Aorta (tissue), 5 donors: ENCODE results near the gene SPOPL. TPM values are rescaled to one million over a fixed set of nuclear protein-coding genes. Genes with fewer than 3 reads are reported as not detected.
A peak's percentile ranks its signal among the peaks of the same experiment; 100 is the strongest.
"Not testable (repeated sequence)": the region's sequence is repeated elsewhere in the genome, so short reads cannot be mapped to it uniquely, and the experiment has no call there.

Experiments used
- ATAC-seq: fragments of 200-7000 bp; cut with Tn5 transposase; one replicate; pipeline ENCODE4 v1.9.1; 2022; ENCODE audit warnings: moderate library complexity; ENCODE audit not compliant: low FRiP score
- DNase-seq, 2 donors: peaks; one replicate each; pipeline ENCODE4 v3.0.0-alpha.2; 2020
- H3K27ac ChIP-seq, 2 donors: one replicate each; pipeline ENCODE4 v1.5.1; 2013; ENCODE audit warnings: low read length in 2 of 2, mild to moderate bottlenecking in 2 of 2, moderate library complexity in 2 of 2, control low read depth in 1 of 2, inconsistent platforms in 1 of 2, low read depth in 1 of 2
- H3K27me3 ChIP-seq, 2 donors: one replicate each; pipeline ENCODE4 v1.6.1; 2013; ENCODE audit warnings: control low read depth in 1 of 2, low read length in 1 of 2, mild to moderate bottlenecking in 1 of 2, moderate library complexity in 1 of 2; ENCODE audit not compliant: insufficient read depth in 2 of 2, control insufficient read depth in 1 of 2
- H3K36me3 ChIP-seq, 2 donors: one replicate each; pipeline ENCODE4 v1.6.1; 2013; ENCODE audit warnings: control low read depth in 1 of 2, low read length in 1 of 2, mild to moderate bottlenecking in 1 of 2; ENCODE audit not compliant: insufficient read depth in 2 of 2, control insufficient read depth in 1 of 2
- H3K4me1 ChIP-seq, 2 donors: one replicate each; pipeline ENCODE4 v1.6.1; 2013; ENCODE audit warnings: low read length in 2 of 2, control low read depth in 1 of 2, mild to moderate bottlenecking in 1 of 2, moderate library complexity in 1 of 2; ENCODE audit not compliant: insufficient read depth in 2 of 2, control insufficient read depth in 1 of 2
- H3K4me3 ChIP-seq, 2 donors: one replicate each; pipeline ENCODE4 v1.5.1; 2013; ENCODE audit warnings: low read length in 2 of 2, control low read depth in 1 of 2, mild to moderate bottlenecking in 1 of 2
- H3K9me3 ChIP-seq: one replicate; pipeline ENCODE4 v1.6.1; 2013; ENCODE audit warnings: mild to moderate bottlenecking, low read length; ENCODE audit not compliant: control insufficient read depth
- WGBS, 2 donors: extraction: QIAGEN DNeasy Blood & Tissue Kit; methylation state at CpG; one replicate each; pipeline ENCODE4 v1.1.7; 2013; 5-methylcytosine and 5-hydroxymethylcytosine counted together
- intact Hi-C, 2 donors: fragments of 100-400 bp; cut with DNase I; formaldehyde crosslinking; loops; one replicate each; pipeline versions ENCODE4 v1.14.2 to v1.15.0; 2022
- long read RNA-seq, 2 donors: library from polyadenylated mRNA; unstranded; transcript quantifications; one replicate each; pipeline ENCODE4 v2.0.0, GENCODE V29; 2020 to 2021
- polyA plus RNA-seq, 2 donors: library from polyadenylated mRNA; stranded (reverse); fragments of 200-250 nt; gene quantifications; one replicate each; pipeline ENCODE4 v1.2.3, GENCODE V29; 2013
- total RNA-seq, 2 donors: library from RNA; stranded (reverse); fragmentation: NEBNext Ultra II Directional; extraction: Animal tissue kit (Norgen Biotek cat#: 25700); gene quantifications; one replicate each; pipeline ENCODE4 v1.2.1, GENCODE V29; 2021
- donor health status: healthy with polysubstance abuse.
- donor health status: Bipolar disorder and iron deficiency.
- donor health status: DM: no; HTN: no; CAD: no.
- donor health status: DM: no; HTN: no; CAD: no.
- donor health status: DM: yes; HTN: yes; CAD: no.

SPOPL gene
- total RNA-seq (10 to 100 TPM; 38.8 to 39.9 TPM), polyA plus RNA-seq (10 to 100 TPM in 1 of 2 donors, 1 to 10 TPM in 1; 9.1 to 24.9 TPM)
- long read RNA-seq, donor 1, full-length matches to known transcripts, result 4 of 9 reads
- long read RNA-seq, donor 1, partial matches to known transcripts, result 0 of 9 reads
- long read RNA-seq, donor 1, other reads (novel, unspliced or antisense), result 5 of 9 reads
- long read RNA-seq, donor 2, full-length matches to known transcripts, result 6 of 9 reads
- long read RNA-seq, donor 2, partial matches to known transcripts, result 0 of 9 reads
- long read RNA-seq, donor 2, other reads (novel, unspliced or antisense), result 3 of 9 reads

GRCh38 chr2:138501425-138502254, at the start of gene SPOPL:
Gene SPOPL (plus strand): TSS chr2:138501770. CDS start chr2:138550217, 48,447 bp downstream.
- 1% methylated on average over 48 to 86 of the region's 86 CpGs for WGBS, 2 donors
- Histone ChIP-seq H3K4me1 (peaks cover 0 to 3% of the 10 kb centered on the region in 2 donors), H3K27ac (peak within 1 kb of the TSS; percentile 47 to 97), H3K36me3 (no peaks in the 10 kb centered on the region), H3K27me3 (peaks cover 0 to 2% of the 10 kb centered on the region in 2 donors), H3K4me3 (peak within 1 kb of the TSS; percentile 89 to 91), H3K9me3 (no peaks in the 10 kb centered on the region)
- ATAC-seq, result peak; percentile 97
- intact Hi-C loops, result loop anchor here in 1 of 2 donors (5.0 kb wide), 2 partner anchors 44 to 79 kb away; no protein-coding TSS in a partner anchor
- peak; percentile 95 to 97 for DNase-seq

GRCh38 chr2:138452324-138452723, 49.2 kb upstream of the SPOPL start:
- intact Hi-C loops, result no loop called here
- no peak for DNase-seq
- Histone ChIP-seq H3K27me3 (no peaks in the 10 kb centered on the region), H3K4me3 (no peak overlapping the region), H3K27ac (no peak overlapping the region), H3K36me3 (no peaks in the 10 kb centered on the region), H3K4me1 (no peaks in the 10 kb centered on the region), H3K9me3 (no peaks in the 10 kb centered on the region)
- 9 to 11% methylated on average over 1 of the region's 1 CpG for WGBS, 2 donors
- no peak for ATAC-seq

- H3K27ac ChIP-seq, result no peak overlapping the region
- ATAC-seq (no peak), DNase-seq (no peak)
- H3K9me3 ChIP-seq, result no peaks in the 10 kb centered on the region
- 87 to 89% methylated on average over 8 of the region's 8 CpGs for WGBS, 2 donors
- H3K4me3 ChIP-seq, result no peak overlapping the region
- H3K4me1 ChIP-seq, result no peaks in the 10 kb centered on the region
- intact Hi-C loops, result no loop called here
- H3K36me3 ChIP-seq, result no peaks in the 10 kb centered on the region
- no peaks in the 10 kb centered on the region for H3K27me3 ChIP-seq
These were observed 47.8 kb upstream of the SPOPL start for GRCh38 chr2:138453815-138454214.

GRCh38 chr2:138454761-138455160, 46.8 kb upstream of the SPOPL start:
- WGBS, 2 donors, result 80 to 83% methylated on average over 2 of the region's 2 CpGs
- intact Hi-C loops, result loop anchor here in 1 of 2 donors (5.0 kb wide), 1 partner anchor 48 kb away; the partner anchor contains the start of gene SPOPL
- DNase-seq (no peak), ATAC-seq (no peak)
- no peak overlapping the region for H3K4me3 ChIP-seq
- no peaks in the 10 kb centered on the region for H3K27me3 ChIP-seq
- no peaks in the 10 kb centered on the region for H3K4me1 ChIP-seq
- no peak overlapping the region for H3K27ac ChIP-seq
- no peaks in the 10 kb centered on the region for H3K36me3 ChIP-seq
- H3K9me3 ChIP-seq, result no peaks in the 10 kb centered on the region

- intact Hi-C loops, result loop anchor here in 1 of 2 donors (5.0 kb wide), 1 partner anchor 47 kb away; the partner anchor contains the start of gene SPOPL
- H3K27me3 ChIP-seq, result no peaks in the 10 kb centered on the region
- WGBS, 2 donors, result 74 to 80% methylated on average over 2 of the region's 2 CpGs
- DNase-seq, result no peak
- no peaks in the 10 kb centered on the region for H3K9me3 ChIP-seq
- H3K36me3 ChIP-seq, result no peaks in the 10 kb centered on the region
- no peak overlapping the region for H3K27ac ChIP-seq
- no peak for ATAC-seq
- H3K4me3 ChIP-seq, result no peak overlapping the region
- H3K4me1 ChIP-seq, result no peaks in the 10 kb centered on the region
These were observed 46.3 kb upstream of the SPOPL start for GRCh38 chr2:138455275-138455674.

- H3K4me3 ChIP-seq, result no peak overlapping the region
- intact Hi-C loops, result loop anchor here in 1 of 2 donors (5.0 kb wide), 1 partner anchor 47 kb away; the partner anchor contains the start of gene SPOPL
- no peaks in the 10 kb centered on the region for H3K36me3 ChIP-seq
- H3K27me3 ChIP-seq, result no peaks in the 10 kb centered on the region
- no peak overlapping the region for H3K27ac ChIP-seq
- no peak for DNase-seq
- 29 to 39% methylated on average over 2 of the region's 2 CpGs for WGBS, 2 donors
- no peaks in the 10 kb centered on the region for H3K9me3 ChIP-seq
- no peak for ATAC-seq
- H3K4me1 ChIP-seq, result no peaks in the 10 kb centered on the region
These were observed 45.9 kb upstream of the SPOPL start for GRCh38 chr2:138455691-138456090.

- 96 to 98% methylated on average over 3 of the region's 3 CpGs for WGBS, 2 donors
- intact Hi-C loops, result not testable (repeated sequence)
These were observed 38.9 kb upstream of the SPOPL start for GRCh38 chr2:138462689-138463088.

GRCh38 chr2:138468617-138469016, 33.0 kb upstream of the SPOPL start:
- Histone ChIP-seq H3K36me3 (no peaks in the 10 kb centered on the region), H3K9me3 (no peaks in the 10 kb centered on the region), H3K4me1 (peaks cover 0 to 2% of the 10 kb centered on the region in 2 donors), H3K4me3 (no peak overlapping the region), H3K27ac (no peak overlapping the region), H3K27me3 (no peaks in the 10 kb centered on the region)
- no peak for ATAC-seq
- intact Hi-C loops, result no loop called here
- WGBS, 2 donors, result 0% methylated on average over 1 of the region's 1 CpG
- DNase-seq, result no peak

More at GRCh38 chr2:138462689-138463088, 38.9 kb upstream of the SPOPL start:
- not testable (repeated sequence) for H3K27ac ChIP-seq, H3K36me3 ChIP-seq, DNase-seq, H3K27me3 ChIP-seq, H3K4me3 ChIP-seq, H3K9me3 ChIP-seq, ATAC-seq, H3K4me1 ChIP-seq
